LNCaP clone FGC (cell line): ENCODE data around the gene TMEM179B.
A peak's percentile ranks its signal among the peaks of the same experiment; 100 is the strongest.

ENCODE experiments used
- DNase-seq: peaks from one replicate; pipeline ENCODE4 v3.0.0-alpha.2; 2011; ENCODE audit warnings: low read depth
- H3K4me3 ChIP-seq: 2 replicates; pipeline ENCODE4 v1.5.1; 2011; ENCODE audit warnings: mild to moderate bottlenecking, low read depth, low read length, control low read depth
- TF ChIP-seq, protein P1 (sequence below): IDR thresholded peaks from 2 replicates; pipeline ENCODE4 v1.5.1; 2012; ENCODE audit warnings: mild to moderate bottlenecking; ENCODE audit not compliant: control insufficient read depth, insufficient read depth; ENCODE audit errors: extremely low read depth

TMEM179B gene

DNA sequence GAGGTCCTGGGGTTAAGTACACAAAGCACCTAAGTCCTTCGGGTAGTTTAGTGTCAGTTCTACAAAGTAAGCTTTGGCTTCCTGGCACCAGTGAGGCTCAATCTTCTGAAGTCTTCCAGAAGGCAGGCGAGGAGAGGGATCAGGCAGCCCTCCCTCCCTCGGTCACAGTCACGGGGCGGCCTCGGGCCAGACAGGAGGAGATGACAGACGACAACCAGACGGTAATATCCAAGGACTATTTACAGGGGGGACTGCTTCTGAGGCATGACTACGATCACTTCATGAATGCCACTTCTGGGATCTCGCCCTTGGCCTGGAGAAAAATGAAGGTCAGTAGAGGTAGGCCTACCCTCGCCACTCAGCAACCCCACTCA, 5.0 kb downstream of the TMEM179B start:
- TF ChIP-seq, protein P1, sequence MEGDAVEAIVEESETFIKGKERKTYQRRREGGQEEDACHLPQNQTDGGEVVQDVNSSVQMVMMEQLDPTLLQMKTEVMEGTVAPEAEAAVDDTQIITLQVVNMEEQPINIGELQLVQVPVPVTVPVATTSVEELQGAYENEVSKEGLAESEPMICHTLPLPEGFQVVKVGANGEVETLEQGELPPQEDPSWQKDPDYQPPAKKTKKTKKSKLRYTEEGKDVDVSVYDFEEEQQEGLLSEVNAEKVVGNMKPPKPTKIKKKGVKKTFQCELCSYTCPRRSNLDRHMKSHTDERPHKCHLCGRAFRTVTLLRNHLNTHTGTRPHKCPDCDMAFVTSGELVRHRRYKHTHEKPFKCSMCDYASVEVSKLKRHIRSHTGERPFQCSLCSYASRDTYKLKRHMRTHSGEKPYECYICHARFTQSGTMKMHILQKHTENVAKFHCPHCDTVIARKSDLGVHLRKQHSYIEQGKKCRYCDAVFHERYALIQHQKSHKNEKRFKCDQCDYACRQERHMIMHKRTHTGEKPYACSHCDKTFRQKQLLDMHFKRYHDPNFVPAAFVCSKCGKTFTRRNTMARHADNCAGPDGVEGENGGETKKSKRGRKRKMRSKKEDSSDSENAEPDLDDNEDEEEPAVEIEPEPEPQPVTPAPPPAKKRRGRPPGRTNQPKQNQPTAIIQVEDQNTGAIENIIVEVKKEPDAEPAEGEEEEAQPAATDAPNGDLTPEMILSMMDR, result no peak
- H3K4me3 ChIP-seq, result peak overlapping the region; percentile 93
- DNase-seq, result no peak

DNA sequence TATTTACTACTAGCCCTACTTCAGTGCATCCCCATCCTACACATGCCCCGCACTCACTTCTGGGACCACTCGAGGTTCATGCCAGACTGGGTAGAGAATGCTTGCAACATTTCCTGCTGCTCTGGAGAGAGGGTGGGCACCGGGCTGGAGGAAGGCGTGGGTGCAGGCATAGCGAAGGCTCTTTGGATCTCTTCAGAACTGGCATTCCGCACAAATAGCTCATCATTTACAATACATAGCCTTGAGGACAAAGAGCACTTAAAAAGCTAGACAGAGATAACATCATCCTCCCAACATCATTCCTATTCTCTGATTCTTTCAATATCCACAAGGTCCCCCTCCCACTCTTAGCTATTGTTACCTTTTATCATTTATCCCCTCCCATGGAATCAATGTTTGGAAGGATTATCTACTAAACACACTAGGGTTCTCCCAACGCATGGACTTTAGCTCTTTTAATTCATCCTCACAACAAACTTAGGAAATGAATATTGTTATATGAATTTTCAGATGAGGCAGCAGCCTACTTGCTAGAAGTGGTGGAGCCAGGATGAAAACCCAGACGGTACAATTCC, 7.1 kb downstream of the TMEM179B start:
- no peak overlapping the region for H3K4me3 ChIP-seq
- TF ChIP-seq, protein P1, result no peak
- no peak for DNase-seq

DNA sequence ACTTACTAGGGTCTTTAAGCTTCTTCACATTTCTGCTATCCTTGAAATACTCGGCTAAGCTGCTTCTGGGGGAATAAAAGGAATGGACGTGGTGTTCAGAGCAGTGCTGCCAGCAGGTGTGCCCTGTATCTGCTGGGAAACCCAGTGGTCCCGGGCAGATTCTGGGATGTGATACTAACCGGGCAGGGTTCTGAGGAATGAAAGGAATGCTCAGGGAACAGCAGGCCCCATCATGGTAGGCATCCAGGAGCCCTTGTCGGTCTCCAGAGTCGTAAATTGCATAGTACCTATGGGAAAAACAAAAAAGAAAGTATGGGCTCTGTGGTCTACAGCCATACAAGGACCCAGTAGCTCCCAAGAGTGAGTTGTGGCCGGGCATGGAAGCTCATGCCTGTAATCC, 9.1 kb downstream of the TMEM179B start:
- TF ChIP-seq, protein P1, result no peak
- no peak for DNase-seq

DNA sequence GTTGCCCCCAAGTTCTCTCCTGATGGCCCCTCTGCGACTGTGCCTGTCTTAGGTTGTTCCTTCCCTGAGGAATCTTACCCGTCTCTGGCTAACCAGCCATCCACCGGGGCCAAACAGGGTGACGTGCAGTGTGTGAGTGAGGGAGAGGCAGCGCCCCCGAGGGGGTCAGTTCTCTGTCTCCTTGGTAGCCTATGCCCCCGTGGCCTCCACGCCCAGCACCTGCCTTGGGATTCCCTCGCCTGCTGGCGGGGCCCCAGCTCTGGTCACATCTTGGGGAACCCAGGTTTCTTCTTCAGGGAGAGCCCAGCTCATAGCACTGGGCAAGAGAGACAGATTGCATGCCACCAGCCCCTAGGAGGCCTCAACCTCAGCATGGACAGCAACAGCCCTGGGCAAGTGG, 12.3 kb downstream of the TMEM179B start:
- no peak for DNase-seq
- no peak overlapping the region for H3K4me3 ChIP-seq
- TF ChIP-seq, protein P1, result no peak

More for the DNA sequence above, 9.1 kb downstream of the TMEM179B start:
- no peak overlapping the region for H3K4me3 ChIP-seq

DNA sequence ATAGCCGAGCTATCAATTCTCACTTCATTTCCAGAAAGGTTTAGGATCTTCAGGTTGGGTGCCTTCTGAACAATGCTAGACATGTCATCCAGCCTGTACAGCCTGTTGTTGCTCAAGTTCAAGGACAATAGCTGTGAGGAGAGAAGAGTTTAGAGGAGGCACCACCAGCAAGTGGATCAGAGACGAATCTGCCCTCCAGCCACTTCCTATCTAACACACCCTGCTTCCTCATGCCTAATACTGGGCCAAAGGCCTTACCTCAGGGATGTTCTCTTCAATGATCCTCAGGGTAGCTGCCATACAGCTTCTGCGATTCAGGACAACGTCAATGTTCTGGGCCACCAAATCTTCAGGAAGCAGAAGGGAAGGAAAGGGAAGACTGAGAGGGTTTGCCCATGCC, 13.9 kb downstream of the TMEM179B start:
- TF ChIP-seq, protein P1, result no peak
- no peak overlapping the region for H3K4me3 ChIP-seq
- DNase-seq, result no peak

DNA sequence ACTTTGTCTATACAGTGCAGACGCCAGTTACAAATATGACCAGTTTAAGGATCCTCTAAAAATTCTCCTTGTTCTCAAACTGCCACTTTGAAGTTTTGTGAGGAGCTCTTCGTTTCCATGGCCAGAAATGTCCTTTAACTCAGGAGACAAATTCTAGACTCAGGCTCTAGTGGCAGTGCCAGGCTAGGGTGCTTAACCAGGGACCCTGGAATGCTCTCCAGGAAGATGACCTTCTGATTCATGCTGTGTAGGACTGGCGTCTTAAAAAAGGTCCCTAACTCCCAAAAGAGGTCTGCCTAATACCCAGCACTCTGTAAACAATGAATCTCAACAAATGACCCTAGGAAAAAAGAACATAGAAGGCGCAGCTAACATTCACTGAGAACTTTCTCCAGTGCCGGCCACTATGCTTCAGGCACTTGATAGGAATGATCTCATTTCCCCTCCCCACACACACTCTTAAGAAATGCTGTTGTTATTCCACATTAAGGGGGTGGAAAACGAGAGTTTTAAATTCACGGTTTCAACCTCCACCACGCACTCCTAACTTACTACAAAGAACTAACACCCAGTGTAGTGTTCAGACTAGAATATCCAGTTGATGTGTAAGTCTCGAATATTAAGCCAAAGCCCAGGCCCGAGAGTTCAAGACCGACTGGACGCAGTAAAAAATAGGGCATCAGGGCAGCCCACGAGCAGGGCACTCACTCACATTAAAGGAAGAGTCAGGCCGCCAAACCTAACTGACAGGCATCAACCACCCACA, 17.3 kb downstream of the TMEM179B start:
- TF ChIP-seq, protein P1, result no peak
- no peak for DNase-seq
- peak overlapping the region; percentile 94 for H3K4me3 ChIP-seq
